BLaER1 (cell line): ENCODE data around the gene CLMN.
A peak's percentile ranks its signal among the peaks of the same experiment; 100 is the strongest.

Source experiments
- H3K27ac ChIP-seq: shearing (Covaris generic); formaldehyde crosslinking; 2 replicates; pipeline ENCODE4 v1.8.1; 2022
- H3K27me3 ChIP-seq: shearing (Covaris generic); formaldehyde crosslinking; 2 replicates; pipeline ENCODE4 v1.8.1; 2022
- H3K36me3 ChIP-seq: shearing (Covaris generic); formaldehyde crosslinking; 2 replicates; pipeline ENCODE4 v1.8.1; 2022
- H3K4me1 ChIP-seq: shearing (Covaris generic); formaldehyde crosslinking; 2 replicates; pipeline ENCODE4 v1.8.1; 2022
- H3K4me2 ChIP-seq: shearing (Covaris generic); formaldehyde crosslinking; 2 replicates; pipeline ENCODE4 v1.8.1; 2022
- H3K4me3 ChIP-seq: shearing (Covaris generic); formaldehyde crosslinking; 2 replicates; pipeline ENCODE4 v1.8.1; 2022
- H3K9ac ChIP-seq: shearing (Covaris generic); formaldehyde crosslinking; 2 replicates; pipeline ENCODE4 v1.8.1; 2022
- H3K9me3 ChIP-seq: shearing (Covaris generic); formaldehyde crosslinking; 2 replicates; pipeline ENCODE4 v1.8.1; 2022
- H4K20me1 ChIP-seq: shearing (Covaris generic); formaldehyde crosslinking; 2 replicates; pipeline ENCODE4 v1.8.1; 2022
- Cebpa-rat ChIP-seq: shearing (Covaris generic); IDR thresholded peaks from 2 replicates; pipeline ENCODE4 v1.8.1; 2022

The CLMN gene

GRCh38 chr14:95293449-95293848 is 26.3 kb downstream of the CLMN start:
- Histone ChIP-seq H3K27ac (peak overlapping the region; percentile 36; the same call in 1 of the 2 replicates), H3K27me3 (no peaks in the 10 kb centered on the region), H3K4me3 (no peak overlapping the region), H4K20me1 (no peaks in the 10 kb centered on the region), H3K36me3 (no peaks in the 10 kb centered on the region), H3K9ac (no peak overlapping the region), H3K4me1 (peaks cover 82% of the 10 kb centered on the region), H3K4me2 (peak overlapping the region; percentile 90; the same call in 1 of the 2 replicates), H3K9me3 (peaks cover 6% of the 10 kb centered on the region; the same call in 1 of the 2 replicates)
- TF ChIP-seq Cebpa-rat = no peak

- peak overlapping the region; percentile 83 for H3K4me2 ChIP-seq
- no peak for TF ChIP-seq Cebpa-rat
Observed at GRCh38 chr14:95292660-95293425, 26.9 kb downstream of the CLMN start.

GRCh38 chr14:95291859-95292542 is 27.7 kb downstream of the CLMN start:
- Histone ChIP-seq H3K4me2 (peak overlapping the region; percentile 83), H4K20me1 (no peaks in the 10 kb centered on the region), H3K4me1 (peaks cover 71% of the 10 kb centered on the region), H3K27ac (0 out of 2 replicates have a peak overlapping the region, but pooled peaks have one; percentile 24), H3K9me3 (peaks cover 6% of the 10 kb centered on the region; the same call in 1 of the 2 replicates), H3K4me3 (no peak overlapping the region), H3K9ac (0 out of 2 replicates have a peak overlapping the region, but pooled peaks have one; percentile 22), H3K36me3 (no peaks in the 10 kb centered on the region), H3K27me3 (no peaks in the 10 kb centered on the region)
- TF ChIP-seq Cebpa-rat = no peak

More at GRCh38 chr14:95292660-95293425, 26.9 kb downstream of the CLMN start:
- H3K4me1 ChIP-seq = peaks cover 76% of the 10 kb centered on the region
- no peaks in the 10 kb centered on the region for H3K36me3 ChIP-seq
- H3K9ac ChIP-seq = 0 out of 2 replicates have a peak overlapping the region, but pooled peaks have one; percentile 22
- H3K27ac ChIP-seq = peak overlapping the region; percentile 62
- H4K20me1 ChIP-seq = no peaks in the 10 kb centered on the region
- H3K4me3 ChIP-seq = no peak overlapping the region
- H3K9me3 ChIP-seq = peaks cover 6% of the 10 kb centered on the region; the same call in 1 of the 2 replicates
- no peaks in the 10 kb centered on the region for H3K27me3 ChIP-seq

- peak overlapping the region; percentile 24; the same call in 1 of the 2 replicates for H3K27ac ChIP-seq
- H3K27me3 ChIP-seq = no peaks in the 10 kb centered on the region
- H3K4me2 ChIP-seq = peak overlapping the region; percentile 83
- H3K9me3 ChIP-seq = peaks cover 12% of the 10 kb centered on the region
- peak overlapping the region; percentile 17; the same call in 1 of the 2 replicates for H3K9ac ChIP-seq
- peaks cover 66% of the 10 kb centered on the region for H3K4me1 ChIP-seq
- no peak for TF ChIP-seq Cebpa-rat
- H3K4me3 ChIP-seq = no peak overlapping the region
- no peaks in the 10 kb centered on the region for H4K20me1 ChIP-seq
- H3K36me3 ChIP-seq = no peaks in the 10 kb centered on the region
Observed at GRCh38 chr14:95290871-95291431, 28.8 kb downstream of the CLMN start.

DNA sequence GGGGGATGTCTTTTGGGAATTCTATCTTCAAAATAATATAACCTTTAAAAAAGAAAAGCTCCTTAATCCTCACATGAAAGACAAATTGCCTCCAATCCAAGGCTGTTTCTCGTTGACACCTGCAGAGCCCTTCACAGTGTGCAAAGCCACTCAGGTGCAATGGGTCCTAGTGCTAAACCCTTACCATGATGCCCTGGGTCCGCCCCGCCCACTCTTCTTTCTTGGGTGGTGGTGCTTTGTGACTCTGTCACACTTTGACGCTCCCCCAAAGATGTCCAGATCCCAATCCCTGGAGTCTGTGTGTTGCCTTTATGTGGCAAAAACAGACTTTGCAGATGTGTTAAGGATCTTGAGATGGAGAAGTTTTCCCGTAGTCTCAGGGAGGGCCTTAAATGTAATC is 29.7 kb downstream of the CLMN start:
- Histone ChIP-seq H3K27ac (no peak overlapping the region), H3K4me3 (no peak overlapping the region), H3K36me3 (peaks cover 5% of the 10 kb centered on the region; the same call in 1 of the 2 replicates), H3K4me1 (peaks cover 56% of the 10 kb centered on the region), H3K4me2 (peak overlapping the region; percentile 83), H4K20me1 (no peaks in the 10 kb centered on the region), H3K27me3 (no peaks in the 10 kb centered on the region), H3K9ac (peak overlapping the region; percentile 17; the same call in 1 of the 2 replicates), H3K9me3 (peaks cover 16% of the 10 kb centered on the region)
- no peak for TF ChIP-seq Cebpa-rat

DNA sequence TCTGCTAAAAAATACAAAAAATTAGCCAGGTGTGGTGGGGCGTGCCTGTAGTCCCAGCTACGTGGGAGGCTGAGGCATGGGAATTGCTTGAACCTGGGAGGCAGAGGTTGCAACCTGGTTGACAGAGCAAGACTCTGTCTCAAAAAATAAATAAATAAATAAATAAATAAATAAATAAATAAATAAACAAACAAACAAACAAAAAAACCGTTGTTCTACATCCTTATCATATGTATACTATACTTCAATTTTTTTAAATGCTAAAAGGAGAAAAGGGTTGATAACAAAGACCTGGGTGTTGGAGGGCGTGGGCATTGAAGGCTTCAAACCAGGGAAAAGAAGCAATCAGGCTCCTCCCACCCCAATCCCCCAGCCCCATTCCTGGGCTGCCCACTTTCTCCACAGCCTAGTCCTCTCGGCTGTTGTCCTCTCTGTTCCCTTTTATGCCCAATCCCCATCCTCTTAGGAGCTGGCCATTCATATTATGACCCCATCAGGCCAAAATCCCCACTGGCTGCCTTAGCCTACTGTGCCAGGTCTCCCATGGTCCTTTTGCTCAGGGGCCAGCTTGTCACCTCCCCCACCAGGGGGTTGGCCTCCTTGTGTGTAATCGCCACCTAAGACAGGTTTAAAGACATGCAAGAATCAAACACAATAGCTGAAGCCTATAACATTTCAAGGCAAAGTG is 30.2 kb downstream of the CLMN start:
- H3K9me3 ChIP-seq = peaks cover 21% of the 10 kb centered on the region
- no peak overlapping the region for H3K27ac ChIP-seq
- H3K4me1 ChIP-seq = peaks cover 51% of the 10 kb centered on the region
- H4K20me1 ChIP-seq = no peaks in the 10 kb centered on the region
- H3K36me3 ChIP-seq = peaks cover 5% of the 10 kb centered on the region; the same call in 1 of the 2 replicates
- H3K27me3 ChIP-seq = no peaks in the 10 kb centered on the region
- TF ChIP-seq Cebpa-rat = no peak
- H3K9ac ChIP-seq = no peak overlapping the region
- H3K4me2 ChIP-seq = peak overlapping the region; percentile 83; the same call in 1 of the 2 replicates
- no peak overlapping the region for H3K4me3 ChIP-seq

- Histone ChIP-seq H4K20me1 (no peaks in the 10 kb centered on the region), H3K4me3 (no peak overlapping the region), H3K4me2 (no peak overlapping the region), H3K4me1 (peaks cover 44% of the 10 kb centered on the region), H3K36me3 (peaks cover 5% of the 10 kb centered on the region; the same call in 1 of the 2 replicates), H3K9ac (no peak overlapping the region), H3K27me3 (no peaks in the 10 kb centered on the region), H3K9me3 (peaks cover 21% of the 10 kb centered on the region), H3K27ac (no peak overlapping the region)
- TF ChIP-seq Cebpa-rat = no peak
Observed at GRCh38 chr14:95288672-95289322, 30.9 kb downstream of the CLMN start.

- H4K20me1 ChIP-seq = no peaks in the 10 kb centered on the region
- no peaks in the 10 kb centered on the region for H3K27me3 ChIP-seq
- no peak overlapping the region for H3K4me2 ChIP-seq
- H3K9ac ChIP-seq = no peak overlapping the region
- H3K4me3 ChIP-seq = no peak overlapping the region
- H3K4me1 ChIP-seq = peaks cover 36% of the 10 kb centered on the region
- peaks cover 21% of the 10 kb centered on the region for H3K9me3 ChIP-seq
- peaks cover 5% of the 10 kb centered on the region; the same call in 1 of the 2 replicates for H3K36me3 ChIP-seq
- TF ChIP-seq Cebpa-rat = no peak
- H3K27ac ChIP-seq = no peak overlapping the region
Observed at GRCh38 chr14:95287176-95287754, 32.4 kb downstream of the CLMN start.
